ENCODE data around the gene TRIM27.

GRCh38 chr6:28922821-28923317, 916 bp downstream of the TRIM27 start:
- no peak for TF ChIP-seq CTCF (conservative IDR thresholded peaks at IDR 0.05 in 1 of 2, IDR thresholded peaks at IDR 0.05 in 1 of 2; ENCODE audit: extremely low read depth in 1 of 2, insufficient read depth in 1 of 2, low read depth in 1 of 2, low read length in 2 of 2)
- TF ChIP-seq EZH2 (IDR thresholded peaks at IDR 0.05; ENCODE audit: borderline replicate concordance, low read length): no peak

Measured in mammary epithelial cell (primary cell).